Left ventricle myocardium inferior (tissue), 1 donor: ENCODE data around the gene CAPRIN1. TPM values are rescaled to one million over a fixed set of nuclear protein-coding genes. Genes with fewer than 3 reads are reported as not detected.

Experiments
- DNase-seq: peaks from one replicate; pipeline ENCODE4 v3.0.0-alpha.2; 2020
- H3K27ac ChIP-seq: fragments of 200-600 bp; replicated peaks from 2 replicates; pipeline ENCODE4 v1.8.0; 2021
- H3K27me3 ChIP-seq: fragments of 200-600 bp; 2 replicates; pipeline ENCODE4 v1.8.0; 2021; ENCODE audit warnings: low read depth
- H3K36me3 ChIP-seq: fragments of 200-600 bp; 2 replicates; pipeline ENCODE4 v1.8.0; 2021
- H3K4me1 ChIP-seq: fragments of 200-600 bp; 2 replicates; pipeline ENCODE4 v1.8.0; 2021
- H3K4me3 ChIP-seq: fragments of 200-600 bp; 2 replicates; pipeline ENCODE4 v1.8.0; 2021; ENCODE audit warnings: mild to moderate bottlenecking, moderate library complexity
- H3K9me3 ChIP-seq: fragments of 200-600 bp; replicated peaks from 2 replicates; pipeline ENCODE4 v1.8.0; 2021
- intact Hi-C: fragments of 100-400 bp; cut with micrococcal nuclease; formaldehyde crosslinking; loops from one replicate; pipeline ENCODE4 v1.11.0; 2022
- total RNA-seq: library from RNA; stranded (reverse); fragmentation: NEBNext Ultra II Directional; extraction: Animal tissue kit (Norgen Biotek cat#: 25700); gene quantifications from one replicate; pipeline ENCODE4 v1.2.1, GENCODE V29; 2021
- TF ChIP-seq, protein P1 (sequence below): fragments of 200-600 bp; IDR thresholded peaks from 2 replicates; pipeline ENCODE4 v1.8.0; 2021; ENCODE audit warnings: antibody characterized with exemption, mild to moderate bottlenecking, borderline replicate concordance
- donor health status: DM: no; HTN: yes; CAD: no; lungs with severe emphysema.

The CAPRIN1 gene
- total RNA-seq, 1 donor from 2014 or later, result 112 TPM

GRCh38 chr11:34105079-34105956, 53.8 kb downstream of the CAPRIN1 start, which contains the start of gene NAT10:
NAT10 (plus strand) TSS chr11:34105629; CDS start chr11:34108226, 2,597 bp downstream.
- no peaks in the 10 kb centered on the region for H3K27me3 ChIP-seq
- H3K36me3 ChIP-seq, result peaks cover 42% of the 10 kb centered on the region
- no peaks in the 10 kb centered on the region for H3K9me3 ChIP-seq
- H3K4me3 ChIP-seq, result peak within 1 kb of the TSS; percentile 90
- H3K4me1 ChIP-seq, result peaks cover 31% of the 10 kb centered on the region
- H3K27ac ChIP-seq, result peak within 1 kb of the TSS; percentile 94
- intact Hi-C loops, result loop anchor here (10.0 kb wide), 1 partner anchor 51 kb away; the partner anchor contains the start of gene CAPRIN1
- peak; percentile 96 for DNase-seq
- TF ChIP-seq, protein P1, sequence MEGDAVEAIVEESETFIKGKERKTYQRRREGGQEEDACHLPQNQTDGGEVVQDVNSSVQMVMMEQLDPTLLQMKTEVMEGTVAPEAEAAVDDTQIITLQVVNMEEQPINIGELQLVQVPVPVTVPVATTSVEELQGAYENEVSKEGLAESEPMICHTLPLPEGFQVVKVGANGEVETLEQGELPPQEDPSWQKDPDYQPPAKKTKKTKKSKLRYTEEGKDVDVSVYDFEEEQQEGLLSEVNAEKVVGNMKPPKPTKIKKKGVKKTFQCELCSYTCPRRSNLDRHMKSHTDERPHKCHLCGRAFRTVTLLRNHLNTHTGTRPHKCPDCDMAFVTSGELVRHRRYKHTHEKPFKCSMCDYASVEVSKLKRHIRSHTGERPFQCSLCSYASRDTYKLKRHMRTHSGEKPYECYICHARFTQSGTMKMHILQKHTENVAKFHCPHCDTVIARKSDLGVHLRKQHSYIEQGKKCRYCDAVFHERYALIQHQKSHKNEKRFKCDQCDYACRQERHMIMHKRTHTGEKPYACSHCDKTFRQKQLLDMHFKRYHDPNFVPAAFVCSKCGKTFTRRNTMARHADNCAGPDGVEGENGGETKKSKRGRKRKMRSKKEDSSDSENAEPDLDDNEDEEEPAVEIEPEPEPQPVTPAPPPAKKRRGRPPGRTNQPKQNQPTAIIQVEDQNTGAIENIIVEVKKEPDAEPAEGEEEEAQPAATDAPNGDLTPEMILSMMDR, result peak; percentile 32

DNA sequence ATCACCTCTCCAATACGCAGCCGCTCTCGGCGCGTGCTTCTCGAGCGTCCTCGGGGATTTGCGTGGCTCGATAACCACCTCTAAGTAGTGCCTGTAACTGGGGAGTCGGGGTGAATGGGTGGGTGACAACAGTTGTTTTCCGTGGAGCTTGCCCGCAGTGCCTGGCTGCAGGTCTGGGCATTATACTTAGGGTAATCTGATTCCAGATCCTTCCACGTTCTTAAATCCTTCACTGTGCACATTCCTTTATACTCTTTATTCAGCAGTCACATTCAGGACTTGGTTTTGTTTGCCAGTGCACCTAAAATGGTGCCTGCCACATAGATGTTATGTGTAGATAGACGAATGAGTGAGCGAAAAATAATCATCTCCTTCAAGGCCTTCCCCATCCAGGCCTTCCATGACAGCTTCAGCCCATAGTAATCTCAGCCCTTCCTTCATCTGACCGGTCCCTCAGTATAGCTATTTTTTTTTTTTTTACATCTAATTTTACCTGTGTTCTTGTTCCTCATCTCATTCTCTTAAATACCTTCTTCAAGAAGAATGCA, 54.5 kb downstream of the CAPRIN1 start:
- peak overlapping the region; percentile 94 for H3K27ac ChIP-seq

GRCh38 chr11:34111722-34112270, 60.3 kb downstream of the CAPRIN1 start:
- intact Hi-C loops, result no loop called here
- peaks cover 89% of the 10 kb centered on the region for H3K36me3 ChIP-seq
- TF ChIP-seq, protein P1, result no peak
- H3K9me3 ChIP-seq, result no peaks in the 10 kb centered on the region
- DNase-seq, result no peak
- H3K27ac ChIP-seq, result no peak overlapping the region
- H3K27me3 ChIP-seq, result no peaks in the 10 kb centered on the region
- peaks cover 15% of the 10 kb centered on the region for H3K4me1 ChIP-seq
- H3K4me3 ChIP-seq, result no peak overlapping the region

More for the DNA sequence above, 54.5 kb downstream of the CAPRIN1 start:
- Histone ChIP-seq H3K4me3 (peak overlapping the region; percentile 90), H3K9me3 (no peaks in the 10 kb centered on the region), H3K27me3 (no peaks in the 10 kb centered on the region), H3K4me1 (peaks cover 31% of the 10 kb centered on the region), H3K36me3 (peaks cover 43% of the 10 kb centered on the region)
- DNase-seq, result no peak
- intact Hi-C loops, result loop anchor here (10.0 kb wide), 1 partner anchor 51 kb away; the partner anchor contains the start of gene CAPRIN1
- TF ChIP-seq, protein P1, result no peak

DNA sequence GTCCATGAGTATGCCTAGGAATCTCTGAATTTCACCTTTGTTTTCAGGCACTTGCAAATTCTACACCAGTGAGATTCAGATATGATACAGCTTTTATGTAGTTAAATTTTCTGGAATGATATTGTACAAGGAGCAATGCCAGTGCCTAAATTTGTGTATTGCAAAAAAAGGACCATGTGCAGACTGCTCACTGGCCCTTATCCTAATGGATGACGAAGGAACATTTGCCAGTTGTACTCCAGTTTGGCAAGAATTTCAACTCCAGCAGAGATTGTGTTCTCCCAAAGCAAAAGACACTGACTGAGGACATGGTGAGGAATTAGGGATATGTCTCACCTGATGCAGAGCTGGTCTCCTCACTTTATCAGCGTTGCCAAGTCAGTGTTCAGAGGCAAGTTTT, 62.5 kb downstream of the CAPRIN1 start:
- Histone ChIP-seq H3K4me3 (no peak overlapping the region), H3K36me3 (peaks cover 100% of the 10 kb centered on the region), H3K27ac (no peak overlapping the region), H3K27me3 (no peaks in the 10 kb centered on the region), H3K9me3 (no peaks in the 10 kb centered on the region), H3K4me1 (peaks cover 7% of the 10 kb centered on the region)
- DNase-seq, result no peak
- TF ChIP-seq, protein P1, result no peak
- intact Hi-C loops, result no loop called here

DNA sequence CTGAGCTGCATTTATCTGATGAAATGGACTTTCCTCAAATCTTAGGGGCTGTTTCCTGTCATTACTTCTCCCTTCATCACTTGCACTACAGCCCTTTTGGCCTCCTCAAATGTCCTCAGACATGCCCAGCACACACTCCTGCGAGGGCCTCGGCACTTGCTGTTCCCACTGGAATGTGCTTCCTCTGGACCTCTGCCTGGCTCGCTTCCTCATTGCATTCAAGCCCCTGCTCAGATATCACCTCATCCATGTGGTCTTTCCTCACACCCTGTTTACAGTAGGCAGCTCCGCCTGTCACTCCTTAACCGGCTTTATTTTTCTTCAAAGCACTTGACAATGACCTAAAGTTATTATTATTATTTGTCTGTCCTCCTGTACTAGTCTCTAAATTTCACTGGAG, 62.9 kb downstream of the CAPRIN1 start:
- Histone ChIP-seq H3K4me3 (no peak overlapping the region), H3K9me3 (no peaks in the 10 kb centered on the region), H3K27ac (no peak overlapping the region), H3K27me3 (no peaks in the 10 kb centered on the region), H3K36me3 (peaks cover 100% of the 10 kb centered on the region), H3K4me1 (peaks cover 7% of the 10 kb centered on the region)
- TF ChIP-seq, protein P1, result no peak
- intact Hi-C loops, result no loop called here
- no peak for DNase-seq
